UCSD-AML1 (cell line): ENCODE data around the gene CLEC1A.

Experiments used
- DNase-seq: peaks from one replicate; lab custom pipeline; 2025; ENCODE audit not compliant: unreplicated experiment; lab: John Stamatoyannopoulos, UW

The CLEC1A gene, protein sequence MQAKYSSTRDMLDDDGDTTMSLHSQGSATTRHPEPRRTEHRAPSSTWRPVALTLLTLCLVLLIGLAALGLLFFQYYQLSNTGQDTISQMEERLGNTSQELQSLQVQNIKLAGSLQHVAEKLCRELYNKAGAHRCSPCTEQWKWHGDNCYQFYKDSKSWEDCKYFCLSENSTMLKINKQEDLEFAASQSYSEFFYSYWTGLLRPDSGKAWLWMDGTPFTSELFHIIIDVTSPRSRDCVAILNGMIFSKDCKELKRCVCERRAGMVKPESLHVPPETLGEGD

DNA sequence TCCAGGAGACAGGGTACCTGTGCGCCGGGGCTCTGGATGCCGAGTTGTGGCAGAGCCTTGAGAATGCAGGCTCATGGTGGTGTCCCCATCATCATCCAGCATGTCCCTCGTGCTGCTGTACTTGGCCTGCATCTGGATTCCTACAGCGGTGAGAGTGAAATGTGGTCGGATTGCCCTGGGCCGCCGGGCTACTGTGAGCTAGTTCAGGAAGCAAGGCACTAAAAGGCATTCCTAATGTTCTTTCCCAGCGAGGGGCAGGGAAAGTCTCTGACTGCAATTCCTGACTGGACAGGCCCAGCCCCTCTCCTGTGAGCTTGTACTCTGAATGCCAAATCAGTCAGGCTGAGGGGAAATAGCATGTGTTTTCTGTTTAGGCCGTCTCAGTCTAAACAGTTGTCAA lies at the start of gene CLEC1A:
Gene CLEC1A (minus strand): TSS at position 195 of the 400 bp plus-strand sequence. CDS start 63 bp downstream, at position 132.
- no peak for DNase-seq

DNA sequence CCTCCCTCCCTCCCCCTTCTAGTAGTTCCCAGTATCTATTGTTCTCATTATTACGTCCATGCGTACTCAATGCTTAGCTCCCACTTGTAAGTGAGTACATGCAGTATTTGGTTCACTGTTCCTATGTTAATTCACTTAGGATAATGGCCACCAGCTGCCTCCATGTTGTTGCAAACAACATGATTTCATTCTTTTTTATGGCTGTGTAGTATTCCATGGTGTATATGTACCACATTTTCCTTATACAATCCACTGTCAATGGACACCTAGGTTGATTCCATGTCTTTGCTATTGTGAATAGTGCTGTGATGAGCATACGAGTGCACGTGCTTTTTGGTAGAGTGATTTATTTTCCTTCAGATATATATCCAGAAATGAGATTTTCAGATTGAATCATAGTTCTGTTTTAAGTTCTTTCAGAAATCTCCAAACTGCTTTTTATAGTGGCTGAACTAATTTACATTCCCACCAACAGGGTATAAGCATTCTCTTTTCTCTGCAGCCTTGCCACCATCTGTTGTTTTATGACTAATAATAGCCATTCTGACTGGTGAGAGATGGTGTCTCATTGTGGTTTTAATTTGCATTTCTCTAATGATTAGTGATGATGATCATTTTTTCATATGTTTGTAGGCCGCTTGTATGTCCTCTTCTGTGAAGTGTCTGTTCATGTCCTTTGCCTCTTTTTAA lies 49.1 kb upstream of the CLEC1A start:
- DNase-seq = no peak

DNA sequence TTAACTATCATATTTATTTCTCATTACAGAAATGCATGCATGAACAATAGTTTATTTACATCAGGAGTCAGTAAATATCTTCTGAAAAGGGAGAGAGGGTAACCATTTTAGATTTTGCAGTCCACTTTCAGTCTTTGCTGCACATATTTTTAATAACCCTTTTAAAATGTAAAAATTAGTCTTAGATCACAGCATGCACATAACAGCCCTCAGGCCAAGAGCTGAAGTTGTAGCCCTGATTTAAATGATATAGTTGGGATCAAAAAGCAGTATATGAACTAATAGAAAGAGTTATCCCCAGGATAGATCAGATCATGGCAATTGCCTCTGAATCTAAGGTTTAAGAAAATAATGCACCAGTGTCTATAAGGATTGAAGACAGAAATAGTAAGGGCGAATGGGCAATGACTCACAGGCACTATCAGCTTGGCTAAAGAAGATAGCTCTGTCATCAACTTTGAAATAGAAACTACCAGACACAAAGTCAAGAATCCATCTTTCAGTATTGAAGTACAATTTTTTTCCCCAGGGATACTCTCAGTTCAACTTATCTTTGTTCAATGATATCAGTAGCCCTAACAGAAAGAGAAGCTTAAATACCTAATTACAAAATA lies 44.3 kb upstream of the CLEC1A start:
- DNase-seq = no peak

DNA sequence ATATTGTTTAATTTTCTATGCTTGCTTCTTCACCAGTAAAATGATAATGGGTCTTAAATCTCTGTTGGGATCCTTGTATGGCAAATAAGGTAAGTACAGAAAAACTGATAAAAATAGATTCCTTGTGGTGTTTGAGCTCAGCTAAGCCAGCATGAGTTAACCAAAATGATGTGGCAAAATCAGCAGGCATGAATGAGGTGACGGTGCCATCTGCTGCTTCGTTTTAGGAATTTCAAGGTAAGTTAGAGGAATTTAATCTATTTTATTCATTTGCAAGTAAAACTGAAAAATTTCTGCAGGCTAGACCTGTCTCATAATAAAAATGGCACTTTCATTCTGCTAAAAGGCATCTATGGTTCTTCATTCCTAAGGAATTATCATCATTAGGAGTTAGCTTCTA lies 41.2 kb upstream of the CLEC1A start:
- peak; percentile 52 for DNase-seq

DNA sequence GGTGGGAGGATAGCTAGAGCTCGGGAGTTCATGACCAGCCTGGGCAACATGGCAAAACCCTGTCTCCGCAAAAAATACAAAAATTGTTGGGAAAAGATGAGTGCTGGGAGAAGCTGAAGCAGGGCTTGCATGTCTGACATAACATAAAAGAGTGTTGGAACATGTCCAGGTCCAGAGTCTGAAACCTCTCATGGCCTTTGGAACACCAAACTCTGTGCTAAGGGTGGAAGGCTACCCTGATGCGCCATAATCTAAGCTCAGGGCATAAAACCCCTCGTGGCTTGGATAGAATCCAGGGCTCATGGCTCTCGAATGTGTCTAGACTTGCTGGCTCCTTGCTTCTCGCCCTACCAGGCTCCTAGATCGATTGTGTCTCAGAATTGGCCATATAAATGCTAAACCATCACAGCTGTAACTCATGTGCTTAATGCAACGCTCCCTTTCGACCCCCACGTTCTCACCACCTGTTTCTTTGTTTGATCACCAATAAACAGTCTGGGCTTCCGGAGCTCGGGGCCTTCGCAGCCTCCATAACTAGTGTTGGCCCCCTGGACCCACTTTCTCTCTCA lies 37.9 kb upstream of the CLEC1A start:
- no peak for DNase-seq

DNA sequence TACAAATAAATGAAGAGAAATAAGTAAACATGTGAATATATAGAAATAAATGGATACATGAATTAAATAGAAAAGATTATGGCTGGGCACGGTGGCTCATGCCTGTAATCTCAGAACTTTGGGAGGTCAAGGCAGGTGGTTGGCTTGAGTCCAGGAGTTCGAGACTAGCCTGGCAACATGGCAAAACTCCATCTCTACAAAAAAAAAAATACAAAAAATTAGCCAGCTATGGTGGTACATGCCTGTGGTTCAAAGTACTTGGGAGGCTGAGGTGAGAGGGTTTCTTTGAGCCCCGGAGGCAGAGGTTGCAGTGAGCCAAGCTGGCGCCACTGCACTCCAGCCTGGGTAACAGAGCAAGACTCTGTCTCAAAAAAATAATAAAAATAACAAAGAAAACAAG lies 36.3 kb upstream of the CLEC1A start:
- no peak for DNase-seq

DNA sequence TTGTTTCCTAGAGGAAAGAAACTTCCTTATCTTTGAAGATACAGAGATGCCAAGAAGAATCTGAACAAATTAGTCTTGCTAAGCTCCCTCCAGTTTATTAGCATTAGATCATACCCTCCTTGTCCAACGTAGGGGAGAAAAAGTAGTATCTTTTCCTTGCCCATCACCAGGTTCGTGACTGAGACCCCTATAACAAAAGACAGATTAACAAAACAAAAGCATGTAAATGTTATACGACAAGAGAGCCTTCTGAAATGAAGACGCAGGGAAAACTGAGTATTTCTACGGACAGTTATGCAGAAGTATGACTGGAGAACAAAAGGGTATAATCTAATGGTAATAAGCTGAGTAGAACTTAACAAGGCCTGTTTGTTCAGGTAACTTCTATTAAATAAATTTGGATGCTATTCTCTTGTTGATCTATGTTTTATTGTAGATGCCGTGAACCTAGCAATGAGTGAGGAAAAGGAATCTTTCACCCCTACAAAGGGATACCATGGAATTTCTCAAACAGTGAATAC lies 34.1 kb upstream of the CLEC1A start:
- DNase-seq = no peak

DNA sequence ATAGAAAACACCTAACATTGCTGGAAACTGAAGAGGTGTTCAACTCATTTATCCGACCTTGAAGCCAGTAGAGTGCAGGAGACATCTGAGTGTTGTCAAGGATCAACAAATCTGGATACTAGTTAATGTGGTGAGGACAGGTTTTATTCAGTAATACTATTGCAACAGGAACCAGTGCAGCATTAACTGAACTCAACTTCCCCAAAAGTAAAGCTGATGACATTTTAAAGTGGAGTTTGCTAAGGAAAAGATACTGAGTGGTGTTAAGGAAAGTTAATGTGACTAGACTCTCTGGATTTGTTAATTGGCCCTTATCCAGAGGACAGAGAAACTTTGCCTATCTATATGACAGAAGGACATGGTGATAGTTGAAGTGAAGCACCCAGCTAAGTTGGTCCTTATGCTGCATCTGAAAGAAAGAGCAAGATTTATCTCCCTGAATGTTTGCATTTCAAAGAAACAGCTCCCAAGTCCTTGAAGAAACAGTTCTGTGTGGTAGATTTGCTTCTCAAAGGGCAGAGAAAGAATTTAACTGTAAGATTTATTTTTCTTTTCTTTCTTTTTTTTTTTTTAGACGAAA lies 32.4 kb upstream of the CLEC1A start:
- DNase-seq = no peak

DNA sequence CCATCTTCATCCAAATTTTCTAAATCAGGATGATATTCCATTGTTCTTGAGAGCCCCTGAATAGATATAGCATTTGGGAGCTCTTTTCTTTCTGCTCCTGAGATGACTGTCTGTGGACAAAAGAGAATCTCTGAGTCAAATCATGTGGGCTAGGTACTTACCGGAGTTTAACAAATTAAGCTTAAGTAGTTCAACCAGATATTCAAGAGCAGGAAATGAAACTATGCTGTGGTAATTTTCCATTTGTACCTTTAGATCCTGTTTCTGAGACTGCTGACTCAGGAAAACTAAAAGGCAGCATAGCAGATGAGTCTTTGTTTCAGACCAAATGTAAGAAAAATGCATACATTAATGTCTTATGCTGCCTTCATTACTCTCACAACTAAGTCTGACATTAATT lies 31.3 kb upstream of the CLEC1A start, which contains the start of gene CLEC7A:
Gene CLEC7A (minus strand): TSS at position 158 of the 400 bp plus-strand sequence. CDS start 117 bp downstream, at position 41.
- no peak for DNase-seq

DNA sequence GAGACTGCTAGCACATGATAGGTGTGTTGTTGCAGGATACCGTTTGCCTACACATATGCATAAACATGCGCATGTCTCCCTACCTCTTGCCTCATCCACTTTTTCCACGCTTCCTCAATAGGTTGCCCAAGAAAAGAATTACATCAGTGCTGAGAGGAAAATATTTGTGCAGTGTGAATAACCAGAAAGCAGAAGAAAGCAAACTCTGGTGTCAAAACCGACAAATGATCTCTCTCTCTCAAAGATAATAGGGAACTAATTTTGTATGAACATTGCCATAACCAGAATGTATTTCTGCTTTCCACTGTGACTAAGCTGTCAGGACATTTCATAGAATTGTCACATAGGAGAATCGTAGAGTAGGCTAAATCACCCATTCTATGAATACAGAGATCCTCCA lies 29.9 kb upstream of the CLEC1A start:
- DNase-seq = peak; percentile 22

DNA sequence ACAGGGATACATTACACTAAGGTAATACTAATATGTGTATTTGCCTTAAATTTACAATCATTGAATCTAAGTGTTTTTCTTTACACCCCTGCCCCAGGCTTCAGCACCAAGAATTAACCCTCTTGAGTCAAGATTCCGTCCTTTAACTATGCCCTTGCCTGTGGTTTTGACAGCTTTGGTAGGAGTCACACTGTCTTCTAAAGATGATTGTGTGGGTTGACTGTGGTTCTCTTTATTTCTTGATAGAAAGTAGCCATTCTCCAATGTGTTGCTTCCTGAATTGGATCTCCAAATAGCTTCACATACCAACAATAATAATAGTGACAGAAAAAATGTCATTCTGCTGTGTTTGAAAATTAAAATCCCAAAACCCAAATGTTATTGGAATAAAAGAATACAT lies 27.6 kb upstream of the CLEC1A start:
- DNase-seq = no peak

DNA sequence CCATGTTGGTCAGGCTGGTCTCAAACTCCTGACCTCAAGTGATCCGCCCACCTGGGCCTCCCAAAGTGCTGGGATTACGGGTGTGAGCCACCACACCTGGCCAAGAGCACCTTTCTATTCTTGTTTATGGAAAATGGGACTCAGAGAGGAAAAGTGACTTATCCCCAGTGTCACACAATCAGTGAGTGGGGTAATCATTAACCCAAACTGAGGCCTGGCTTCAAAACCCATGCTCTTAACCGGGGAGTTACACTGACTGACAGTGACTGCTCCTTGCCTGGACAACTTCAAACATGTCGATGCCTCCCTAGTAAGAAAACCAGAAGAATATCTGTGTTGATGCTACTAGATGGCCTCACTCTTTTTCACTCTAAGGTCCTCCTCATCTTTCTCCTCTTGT lies 23.9 kb upstream of the CLEC1A start:
- DNase-seq = no peak

DNA sequence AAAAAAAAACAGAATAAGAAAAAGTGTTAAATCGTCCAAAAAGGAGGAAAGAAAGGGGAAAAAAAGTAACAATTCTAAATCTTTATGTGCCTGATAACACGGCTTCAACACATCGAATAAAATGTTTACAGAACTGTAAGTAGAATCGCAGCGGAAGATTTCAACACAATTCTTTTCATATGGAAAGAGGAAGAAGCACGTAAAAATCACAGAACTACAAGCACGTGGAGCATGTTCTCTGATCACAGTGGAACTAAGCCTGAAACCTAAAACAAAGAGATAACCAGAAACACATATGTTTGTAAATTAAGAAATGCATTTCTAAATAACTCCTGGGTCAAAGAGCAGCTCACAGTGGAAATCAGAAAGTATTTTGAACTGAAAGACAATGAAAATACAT lies 22.5 kb upstream of the CLEC1A start:
- no peak for DNase-seq

DNA sequence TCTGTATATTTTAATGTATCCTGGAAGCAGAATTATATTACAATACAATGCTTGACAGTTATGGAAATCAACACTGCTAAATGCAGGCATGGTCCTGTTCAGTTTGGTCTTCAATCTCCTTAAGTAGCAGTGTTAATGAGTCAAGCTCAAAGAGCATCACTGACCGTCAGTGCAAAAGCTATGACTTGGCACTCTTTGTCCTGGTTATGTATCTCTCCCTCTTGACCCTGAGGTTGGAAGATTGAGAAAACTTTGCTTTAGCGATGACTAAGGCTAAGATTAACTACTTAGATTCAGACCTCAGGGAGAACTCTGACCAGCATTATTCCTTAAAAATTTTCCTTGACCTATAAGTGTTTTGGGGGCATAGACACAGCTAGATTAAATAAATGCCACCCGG lies 20.3 kb upstream of the CLEC1A start:
- DNase-seq = no peak

DNA sequence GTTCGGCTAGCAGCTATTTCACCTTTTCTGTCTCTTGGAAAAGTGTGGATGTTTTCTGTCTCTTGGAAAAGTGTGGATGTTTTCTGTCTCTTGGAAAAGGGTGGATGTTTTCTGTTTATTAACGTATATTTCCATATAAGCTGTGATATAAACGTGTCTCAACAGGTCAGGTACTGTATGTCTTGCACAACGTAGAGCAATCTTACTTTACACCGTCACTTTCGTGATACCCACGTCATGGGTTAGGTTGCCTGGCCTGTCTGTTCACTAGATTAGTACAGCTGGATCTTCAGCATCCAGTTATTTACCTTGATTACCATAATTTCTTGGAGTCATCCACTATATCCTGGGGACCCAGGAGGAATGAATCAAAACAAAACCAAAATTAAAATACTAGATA lies 17.1 kb upstream of the CLEC1A start:
- no peak for DNase-seq

DNA sequence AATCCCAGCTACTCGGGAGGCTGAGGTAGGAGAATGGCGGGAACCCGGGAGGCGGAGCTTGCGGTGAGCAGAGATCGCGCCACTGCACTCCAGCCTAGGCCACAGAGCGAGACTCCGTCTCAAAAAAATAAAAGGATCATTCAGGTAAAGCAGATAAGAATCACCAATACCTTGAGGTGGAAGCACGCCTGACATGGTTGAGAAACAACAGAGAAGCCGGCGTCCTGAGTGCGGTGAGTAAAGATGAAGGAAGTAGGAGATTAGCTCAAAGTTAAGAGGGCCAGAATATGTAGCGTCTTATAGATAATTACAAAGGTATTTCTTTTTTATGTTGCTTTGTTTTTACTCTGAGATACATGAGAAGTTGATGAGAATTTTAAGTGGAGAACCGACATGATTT lies 16.5 kb upstream of the CLEC1A start:
- no peak for DNase-seq

DNA sequence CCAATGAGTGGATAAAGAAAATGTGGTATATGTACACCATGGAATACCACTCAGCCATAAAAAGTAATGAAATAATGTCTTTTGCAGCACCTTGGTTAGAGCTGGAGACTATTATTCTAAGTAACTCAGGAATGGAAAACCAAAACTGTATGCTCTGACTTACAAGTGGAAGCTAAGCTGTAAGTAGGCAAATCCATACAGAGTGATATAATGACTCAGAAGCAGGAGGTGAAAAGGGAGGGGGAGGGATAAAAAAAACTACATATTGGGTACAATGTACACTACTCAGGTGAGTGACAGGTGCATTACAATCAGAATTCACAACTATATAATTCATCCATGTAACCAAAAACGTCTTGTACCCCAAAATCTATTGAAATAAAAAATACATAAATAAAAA lies 15.1 kb upstream of the CLEC1A start:
- DNase-seq = no peak

DNA sequence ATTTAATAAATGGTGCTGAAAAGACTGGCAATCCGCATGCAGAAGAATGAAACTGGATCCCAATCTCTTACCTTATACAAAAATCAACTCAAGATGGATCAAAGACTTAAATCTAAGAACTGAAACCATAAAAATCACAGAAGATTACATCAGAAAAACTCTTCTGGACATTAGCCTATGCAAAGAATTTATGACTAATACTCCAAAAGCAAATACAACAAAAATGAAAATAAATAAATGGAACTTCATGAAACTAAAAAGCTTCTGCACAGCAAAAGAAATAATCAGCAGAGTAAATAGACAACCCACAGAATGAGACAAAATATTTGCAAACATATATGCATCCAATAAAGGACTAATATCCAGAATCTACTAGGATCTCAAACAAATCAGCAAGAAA lies 14.3 kb upstream of the CLEC1A start:
- no peak for DNase-seq

DNA sequence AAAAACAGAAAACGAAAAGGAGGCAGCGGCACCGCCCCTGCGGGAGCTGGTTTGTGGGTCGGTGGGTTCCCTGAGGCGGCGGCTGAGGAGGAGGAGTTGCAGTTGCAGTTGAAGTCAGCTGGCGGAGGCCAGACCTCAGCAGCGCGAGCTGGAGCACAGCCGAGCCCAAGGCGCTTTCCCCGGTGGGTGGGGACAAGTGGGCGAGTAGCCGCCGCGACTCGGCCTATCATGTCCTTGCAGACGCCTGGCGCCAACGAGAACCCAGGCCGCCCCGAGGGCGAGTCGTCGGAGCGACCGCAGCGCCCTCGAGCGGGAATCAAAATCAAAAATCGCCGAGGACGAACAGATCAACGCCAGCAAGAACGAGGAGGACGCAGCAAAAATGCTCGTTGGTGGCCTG lies 12.7 kb upstream of the CLEC1A start:
- DNase-seq = no peak

DNA sequence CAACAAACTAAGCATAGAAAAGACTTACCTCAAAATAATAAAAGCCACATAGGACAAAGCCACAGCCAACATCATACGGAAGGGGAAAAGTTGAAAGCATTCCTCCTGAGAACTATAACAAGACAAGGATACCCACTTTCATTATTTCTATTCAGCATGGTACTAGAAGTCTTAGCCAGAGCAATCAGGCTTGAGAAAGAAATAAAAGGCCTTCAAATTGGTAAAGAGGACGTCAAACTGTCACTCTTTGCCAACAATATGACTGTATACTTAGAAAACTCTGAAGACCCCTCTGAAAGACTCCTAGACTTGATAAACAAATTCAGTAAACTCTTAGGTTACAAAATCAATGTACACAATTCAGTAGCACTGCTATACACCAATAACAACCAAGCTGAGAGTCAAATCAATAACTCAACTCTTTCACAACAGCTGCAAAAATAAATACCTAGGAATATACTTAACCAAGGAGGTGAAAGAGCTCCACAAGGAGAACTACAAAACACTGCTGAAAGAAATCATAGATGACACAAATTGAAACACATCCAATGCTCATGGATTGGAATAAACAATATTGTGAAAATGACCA lies 11.6 kb upstream of the CLEC1A start:
- no peak for DNase-seq

DNA sequence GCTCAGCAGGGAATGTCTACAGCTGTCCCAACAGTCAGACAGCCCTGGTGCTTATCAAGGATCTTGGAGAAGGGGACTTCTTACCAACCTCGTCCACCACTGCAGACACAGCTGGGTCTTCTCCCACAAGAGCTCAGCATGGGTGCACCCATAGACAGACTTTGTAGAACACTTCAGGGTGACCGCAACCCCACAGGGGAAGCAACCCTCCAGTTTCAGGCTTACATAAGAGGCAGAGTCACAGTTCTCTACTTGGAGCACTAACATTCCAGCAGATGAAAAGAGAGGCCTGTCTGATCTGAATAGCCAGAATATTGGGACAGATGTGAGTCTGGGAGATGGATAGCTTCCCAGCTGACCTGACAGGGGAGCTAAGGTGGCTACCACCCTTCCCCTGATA lies 3.5 kb upstream of the CLEC1A start:
- no peak for DNase-seq
